HG02678 (cell line): ENCODE results near the gene PCED1B.

Experiments used
- ATAC-seq: cut with Tn5 transposase; IDR thresholded peaks from one replicate; pipeline ENCODE4 v1.9.1; 2021; ENCODE audit warnings: mild to moderate bottlenecking, moderate library complexity; ENCODE audit not compliant: unreplicated experiment

PCED1B gene

DNA sequence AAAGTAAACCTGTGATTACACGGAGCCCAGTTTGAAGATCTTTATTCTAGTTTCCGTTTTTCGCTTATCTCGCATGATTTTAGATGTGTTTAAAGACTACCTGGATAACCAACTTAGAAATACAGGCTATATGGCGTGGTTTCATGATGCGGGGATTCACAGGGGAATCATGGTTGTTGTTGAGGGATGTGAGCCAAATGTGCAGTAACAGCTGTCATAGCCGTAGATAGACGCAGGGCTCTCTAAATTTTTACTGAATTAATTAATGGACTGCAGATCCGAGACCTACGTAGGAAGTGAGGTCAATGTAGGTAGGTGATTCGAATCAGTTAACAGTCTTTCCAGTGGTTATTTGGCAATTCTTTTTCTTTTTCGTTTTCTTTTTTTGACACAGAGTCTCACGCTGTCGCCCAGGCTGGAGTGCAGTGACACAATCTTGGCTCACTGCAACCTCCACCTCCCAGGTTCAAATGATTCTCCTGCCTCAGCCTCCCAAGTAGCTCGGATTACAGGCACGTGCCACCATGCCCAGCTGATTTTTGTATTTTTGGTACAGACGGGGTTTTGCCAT is 145.2 kb downstream of the PCED1B start:
- ATAC-seq: no peak

GRCh38 chr12:47225356-47225755 is 145.9 kb downstream of the PCED1B start:
- no peak for ATAC-seq

GRCh38 chr12:47226199-47226598 is 146.8 kb downstream of the PCED1B start:
- no peak for ATAC-seq

- no peak for ATAC-seq
These were observed 149.4 kb downstream of the PCED1B start for GRCh38 chr12:47228802-47229201.

GRCh38 chr12:47231456-47231855 is 152.0 kb downstream of the PCED1B start:
- ATAC-seq: no peak

GRCh38 chr12:47234576-47235141 is 155.2 kb downstream of the PCED1B start:
- ATAC-seq: no peak

DNA sequence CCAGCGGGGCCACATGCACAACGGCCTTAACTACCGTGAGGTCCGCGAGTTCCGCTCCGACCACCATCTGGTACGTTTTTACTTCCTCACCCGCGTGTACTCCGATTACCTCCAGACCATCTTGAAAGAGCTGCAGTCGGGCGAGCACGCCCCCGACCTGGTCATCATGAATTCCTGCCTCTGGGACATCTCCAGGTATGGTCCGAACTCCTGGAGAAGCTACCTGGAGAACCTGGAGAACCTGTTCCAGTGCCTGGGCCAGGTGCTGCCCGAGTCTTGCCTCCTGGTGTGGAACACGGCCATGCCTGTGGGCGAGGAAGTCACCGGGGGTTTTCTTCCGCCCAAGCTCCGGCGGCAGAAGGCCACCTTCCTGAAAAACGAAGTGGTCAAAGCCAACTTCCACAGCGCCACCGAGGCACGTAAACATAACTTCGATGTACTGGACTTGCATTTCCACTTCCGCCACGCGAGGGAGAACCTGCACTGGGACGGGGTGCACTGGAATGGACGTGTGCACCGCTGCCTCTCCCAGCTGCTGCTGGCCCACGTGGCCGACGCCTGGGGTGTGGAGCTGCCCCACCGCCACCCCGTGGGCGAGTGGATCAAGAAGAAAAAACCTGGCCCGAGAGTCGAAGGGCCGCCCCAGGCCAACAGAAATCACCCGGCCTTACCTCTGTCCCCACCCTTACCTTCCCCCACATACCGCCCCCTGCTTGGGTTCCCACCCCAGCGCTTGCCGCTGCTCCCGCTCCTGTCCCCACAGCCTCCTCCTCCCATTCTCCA is 156.0 kb downstream of the PCED1B start:
- no peak for ATAC-seq

- no peak for ATAC-seq
These were observed 156.8 kb downstream of the PCED1B start for GRCh38 chr12:47236109-47236714.

- no peak for ATAC-seq
These were observed 158.4 kb downstream of the PCED1B start for GRCh38 chr12:47237751-47238211.

DNA sequence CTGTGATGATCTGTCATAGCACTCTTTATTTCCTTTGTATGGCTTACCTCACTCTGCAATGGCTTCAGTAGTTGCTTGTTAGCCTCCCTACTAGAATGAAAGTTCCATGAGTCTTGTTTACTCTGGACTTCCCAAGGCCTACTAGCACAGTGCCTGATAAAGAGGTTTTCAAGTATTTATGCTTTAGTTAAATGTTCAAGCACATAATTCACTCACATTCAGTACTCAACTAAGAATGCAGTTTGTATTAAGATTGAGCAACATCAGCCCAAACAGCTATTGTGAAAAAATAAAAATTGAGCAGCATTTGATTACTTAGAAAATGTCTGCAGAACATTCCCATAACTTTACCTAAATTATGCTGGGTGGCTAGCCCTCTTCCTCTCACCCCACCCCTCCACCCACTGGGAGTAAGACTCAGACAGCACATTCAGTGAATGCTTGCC is 159.3 kb downstream of the PCED1B start:
- no peak for ATAC-seq

GRCh38 chr12:47242426-47242825 is 163.0 kb downstream of the PCED1B start:
- ATAC-seq: no peak

DNA sequence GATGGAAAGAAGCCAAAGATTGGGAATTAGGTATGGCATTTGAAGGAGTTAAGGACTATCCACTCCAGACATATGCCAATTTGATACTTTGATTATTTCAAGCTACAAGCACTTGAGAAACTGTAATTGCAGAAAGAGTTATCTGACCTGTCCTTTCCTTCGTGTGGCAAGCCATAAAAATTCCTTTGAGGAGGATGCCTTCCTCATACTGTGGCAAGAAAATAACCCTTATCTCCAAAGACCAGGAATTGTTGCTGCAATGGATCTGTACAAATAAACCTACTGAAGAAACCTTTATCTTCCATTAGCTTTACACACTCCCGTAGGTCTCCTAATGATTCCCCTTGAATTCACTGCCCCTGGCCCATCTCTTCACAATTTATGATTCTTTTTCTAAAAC is 165.4 kb downstream of the PCED1B start:
- no peak for ATAC-seq

GRCh38 chr12:47245623-47246022 is 166.2 kb downstream of the PCED1B start:
- ATAC-seq: no peak

GRCh38 chr12:47247418-47247817 is 168.0 kb downstream of the PCED1B start:
- ATAC-seq: no peak

- no peak for ATAC-seq
These were observed 169.7 kb downstream of the PCED1B start for GRCh38 chr12:47249082-47249481.

DNA sequence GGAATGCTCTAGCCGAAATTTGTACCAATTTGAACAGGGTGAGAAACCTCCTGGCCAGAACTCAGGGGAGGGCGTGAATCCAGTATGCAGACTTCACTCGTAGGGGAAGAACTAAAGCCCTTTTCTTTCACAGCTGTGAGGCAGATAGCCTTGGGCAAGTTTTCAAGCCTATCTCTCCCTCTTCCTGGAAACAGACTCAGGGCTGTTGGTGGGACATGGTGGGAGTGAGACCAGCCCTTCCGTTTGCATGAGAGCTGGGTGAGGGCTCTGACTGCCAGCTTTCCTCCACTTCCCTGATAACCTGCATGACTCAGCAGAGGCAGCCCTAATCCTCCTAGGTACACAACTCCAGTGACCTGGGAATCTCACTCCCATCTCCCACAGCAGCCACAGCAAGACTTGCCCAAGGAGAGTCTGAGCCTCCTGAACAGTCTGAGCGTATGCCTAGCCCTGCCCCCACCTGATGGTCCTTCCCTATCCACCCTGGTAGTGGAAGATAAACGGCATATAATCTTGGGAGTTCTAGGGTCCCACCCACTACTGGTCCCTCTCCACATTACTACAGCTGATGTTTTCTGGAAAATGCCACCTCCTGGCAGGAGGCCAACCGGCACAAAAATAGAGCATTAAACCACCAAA is 170.4 kb downstream of the PCED1B start:
- ATAC-seq: no peak

DNA sequence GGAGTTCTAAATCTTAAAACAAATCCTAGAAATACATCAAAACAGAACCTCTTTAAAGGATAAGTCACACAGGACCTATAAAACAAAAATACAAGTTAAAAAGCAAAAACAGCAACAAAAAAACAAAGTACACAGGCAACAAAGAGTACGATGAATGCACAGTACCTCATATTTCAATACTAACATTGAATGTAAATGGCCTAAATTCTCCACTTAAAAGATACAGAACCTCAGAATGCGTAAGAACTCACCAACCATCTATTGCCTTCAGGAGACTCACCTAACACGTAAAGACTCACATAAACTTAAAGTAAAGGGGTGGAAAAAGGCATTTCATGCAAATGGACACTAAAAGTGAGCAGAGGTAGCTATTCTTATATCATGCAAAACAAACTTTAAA is 172.5 kb downstream of the PCED1B start:
- ATAC-seq: no peak

DNA sequence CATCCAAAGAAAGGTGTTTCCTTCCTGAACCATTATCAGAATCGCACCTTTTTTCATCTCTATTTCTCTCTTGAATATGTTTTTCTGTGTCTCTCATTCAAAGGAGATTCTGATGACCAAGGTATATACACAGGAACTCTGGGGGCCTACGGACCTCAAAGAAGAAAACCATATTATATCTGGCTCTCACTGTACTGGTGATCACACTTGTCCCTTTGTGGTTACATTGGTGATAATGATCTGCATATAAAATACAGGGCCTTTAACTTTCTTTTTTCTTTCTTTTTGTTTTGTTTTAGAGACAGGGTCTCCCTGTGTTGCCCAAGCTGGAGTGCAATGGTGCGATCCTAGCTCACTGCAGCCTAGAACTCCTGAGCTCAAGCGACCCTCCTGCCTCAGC is 185.5 kb downstream of the PCED1B start:
- ATAC-seq: no peak

- no peak for ATAC-seq
These were observed 186.0 kb downstream of the PCED1B start for GRCh38 chr12:47265391-47265790.

DNA sequence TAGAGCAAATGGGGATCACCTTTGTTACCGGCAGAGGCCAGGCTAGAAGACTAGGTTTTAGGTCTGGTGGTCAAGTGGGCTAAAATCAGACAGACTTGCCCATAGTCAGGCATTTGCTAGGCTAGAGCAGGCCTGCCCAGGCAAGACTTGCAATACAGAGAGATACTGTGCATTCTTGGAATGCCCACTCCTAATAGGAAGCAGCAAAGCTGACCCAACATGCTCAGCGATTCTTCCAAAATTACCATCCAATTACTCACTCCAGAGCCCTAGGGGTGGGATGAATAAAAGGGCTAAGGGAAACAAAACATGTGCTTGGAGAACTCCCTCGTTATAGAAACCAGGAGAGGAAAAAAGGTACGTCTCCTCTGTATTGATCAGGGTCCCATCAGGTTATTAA is 188.2 kb downstream of the PCED1B start:
- no peak for ATAC-seq
